GM19468 (cell line): ENCODE measurements around the gene STUM.

ENCODE experiments used
- ATAC-seq: cut with Tn5 transposase; IDR thresholded peaks from one replicate; pipeline ENCODE4 v1.9.1; 2021; ENCODE audit warnings: mild to moderate bottlenecking, moderate library complexity, moderate number of reproducible peaks; ENCODE audit not compliant: unreplicated experiment; ENCODE audit errors: extremely low read depth

STUM gene

DNA sequence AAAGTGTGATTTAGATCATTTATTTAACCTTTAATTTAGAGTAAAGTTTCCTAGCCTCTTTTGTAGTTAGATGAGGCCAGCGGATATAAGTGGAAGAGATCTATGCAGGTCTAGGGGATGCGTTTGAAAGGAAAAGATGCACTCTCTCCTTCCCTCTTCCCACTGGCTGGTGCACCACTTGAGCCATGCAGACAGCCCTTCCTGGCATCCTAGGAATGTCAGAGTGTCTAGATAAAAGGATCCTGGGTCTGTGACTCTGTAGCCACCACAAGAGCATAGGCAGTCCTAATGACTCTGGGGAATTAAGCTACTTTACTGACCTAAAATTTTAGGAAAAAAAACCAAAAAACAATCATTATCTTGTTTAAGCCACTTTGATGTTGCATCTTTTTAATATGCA, 16.0 kb upstream of the STUM start:
- ATAC-seq, result no peak

DNA sequence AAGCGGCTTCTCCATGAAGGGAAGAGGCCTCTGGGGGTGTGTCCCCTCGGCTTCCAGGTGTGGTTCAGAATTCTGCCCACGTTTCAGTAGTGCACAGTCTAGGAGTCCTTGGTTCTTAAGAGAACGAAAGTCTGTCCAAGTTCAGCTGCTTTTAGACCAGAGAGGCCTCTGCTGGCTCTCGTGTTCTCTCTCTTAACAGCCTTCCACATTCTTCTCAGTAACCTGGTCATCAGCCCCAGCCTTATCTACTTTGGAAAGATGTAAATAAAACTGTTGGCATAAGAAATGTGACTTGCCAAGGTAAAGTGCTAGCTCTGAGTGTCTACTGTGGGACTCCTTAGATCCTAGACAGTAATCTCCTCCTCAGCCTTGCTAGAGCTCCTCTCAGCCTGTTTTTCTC, 15.3 kb upstream of the STUM start:
- no peak for ATAC-seq

DNA sequence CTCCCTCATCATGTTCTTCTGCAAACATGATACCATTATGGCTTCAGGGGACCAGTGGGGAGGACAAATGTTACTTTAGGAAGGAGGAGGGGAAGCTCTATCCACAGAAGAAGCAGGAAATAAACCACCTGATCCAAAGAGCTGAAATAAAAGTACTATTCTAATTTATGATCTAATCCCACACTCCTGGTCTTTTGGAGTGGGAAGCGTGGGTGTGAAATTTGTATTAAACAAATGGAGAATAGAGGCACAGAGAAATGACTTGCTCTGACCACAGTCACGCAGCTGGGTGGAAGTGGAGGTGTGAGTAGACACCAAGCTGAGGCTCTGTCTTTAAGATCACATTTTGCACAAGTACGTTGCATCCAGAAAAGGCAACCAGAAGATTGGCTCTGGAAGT, 14.5 kb upstream of the STUM start:
- ATAC-seq, result no peak

DNA sequence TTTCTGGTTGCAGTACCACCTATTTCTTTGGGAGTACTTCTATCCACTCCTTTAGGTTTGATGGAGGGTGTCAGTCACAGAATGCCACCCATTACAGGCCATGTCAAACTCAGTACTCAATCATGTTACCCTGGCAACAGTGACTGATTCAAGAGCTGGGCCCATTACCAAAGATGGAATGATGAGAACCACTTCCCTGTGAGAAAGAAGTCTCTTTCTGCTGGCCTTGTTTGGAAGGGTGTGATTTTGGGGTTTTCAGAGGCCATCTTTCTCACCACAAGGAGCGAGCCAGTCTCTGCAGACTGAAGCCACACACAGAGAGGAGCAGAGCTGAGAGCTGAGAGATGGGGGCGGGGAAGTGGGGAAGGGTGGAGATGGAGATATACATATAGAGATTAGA, 13.9 kb upstream of the STUM start:
- no peak for ATAC-seq

DNA sequence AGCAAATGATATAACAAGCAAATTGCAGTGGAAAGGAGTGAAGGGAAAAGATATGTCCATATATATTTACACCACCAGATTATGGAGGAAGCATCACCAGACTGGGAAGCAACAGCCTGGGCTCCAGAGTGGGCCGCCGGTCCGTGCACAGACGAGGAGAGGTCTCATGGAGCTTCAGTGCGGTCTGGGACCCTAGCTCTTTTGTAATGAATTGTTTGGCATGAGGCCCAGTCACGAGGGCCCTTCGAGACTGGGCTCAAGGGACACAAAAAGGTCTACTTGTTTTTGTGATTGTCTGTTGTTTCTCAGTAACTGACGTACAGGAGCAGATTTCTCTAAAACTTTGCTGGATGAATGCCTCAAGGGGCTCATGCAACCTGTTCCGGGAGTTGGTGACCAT, 12.9 kb upstream of the STUM start:
- ATAC-seq, result no peak

DNA sequence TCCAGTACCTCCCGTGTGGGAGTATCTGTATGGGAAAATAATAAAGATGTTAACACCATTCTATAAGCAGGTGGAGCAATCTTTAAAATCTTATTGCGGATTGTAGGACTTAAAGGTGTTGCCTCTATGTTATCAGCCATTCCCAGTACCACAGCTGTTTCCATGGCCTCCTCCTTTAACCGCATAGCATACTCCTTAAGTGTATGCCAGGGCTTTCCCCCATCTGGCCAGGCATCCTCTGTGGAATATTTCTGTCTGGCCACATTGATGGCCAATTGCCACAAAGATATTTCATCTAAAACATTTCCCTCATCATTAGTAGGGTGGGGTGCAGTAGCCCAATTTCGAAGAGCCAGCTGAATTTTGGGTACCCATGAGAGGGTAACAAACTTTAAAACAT, 7.3 kb upstream of the STUM start:
- no peak for ATAC-seq

DNA sequence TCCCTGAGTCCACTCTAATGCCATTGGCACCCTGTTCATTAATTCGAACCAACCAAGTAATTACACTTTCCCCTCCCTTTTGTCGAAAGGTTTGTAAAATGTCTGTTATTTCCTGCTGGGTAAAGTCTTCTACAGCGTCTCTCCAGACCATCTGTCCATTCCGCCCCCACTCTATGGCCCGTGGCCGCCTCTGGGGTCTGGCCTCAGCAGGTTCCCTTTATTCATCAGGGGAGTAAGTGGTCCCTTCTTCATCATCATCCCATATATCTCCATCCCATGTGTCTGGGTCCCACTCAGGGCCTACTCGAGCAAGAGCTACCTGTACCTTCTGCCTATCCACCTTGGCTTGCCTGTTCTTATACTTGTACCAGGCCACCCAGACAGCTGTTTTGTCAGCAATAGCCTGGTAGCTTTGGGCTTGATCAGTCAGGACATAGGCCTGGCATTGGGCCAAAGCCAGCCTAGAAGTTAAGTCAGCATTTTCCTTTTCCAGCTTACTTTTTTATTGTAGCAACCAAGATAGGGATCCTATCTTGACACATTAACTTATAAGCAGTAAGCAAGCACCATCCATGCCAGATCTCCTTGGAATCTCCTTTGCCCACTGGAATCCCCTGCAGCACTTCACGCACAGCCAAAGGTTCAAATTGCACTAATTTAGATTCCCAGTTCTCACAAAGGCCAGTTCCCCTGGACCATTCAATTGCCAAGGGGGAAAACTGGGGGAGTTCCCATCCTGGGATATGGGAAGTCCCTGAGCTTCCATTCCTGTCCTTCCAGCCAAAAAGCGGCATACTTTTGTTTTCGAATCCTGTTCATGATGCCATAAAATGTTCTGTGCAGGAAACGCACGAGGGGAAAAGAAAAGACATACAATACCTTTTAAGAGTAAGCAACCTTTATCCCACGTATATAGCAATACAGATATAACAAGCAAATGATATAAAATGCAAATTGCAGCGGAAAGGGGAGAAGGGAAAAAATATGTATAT, 6.6 kb upstream of the STUM start:
- ATAC-seq, result no peak

DNA sequence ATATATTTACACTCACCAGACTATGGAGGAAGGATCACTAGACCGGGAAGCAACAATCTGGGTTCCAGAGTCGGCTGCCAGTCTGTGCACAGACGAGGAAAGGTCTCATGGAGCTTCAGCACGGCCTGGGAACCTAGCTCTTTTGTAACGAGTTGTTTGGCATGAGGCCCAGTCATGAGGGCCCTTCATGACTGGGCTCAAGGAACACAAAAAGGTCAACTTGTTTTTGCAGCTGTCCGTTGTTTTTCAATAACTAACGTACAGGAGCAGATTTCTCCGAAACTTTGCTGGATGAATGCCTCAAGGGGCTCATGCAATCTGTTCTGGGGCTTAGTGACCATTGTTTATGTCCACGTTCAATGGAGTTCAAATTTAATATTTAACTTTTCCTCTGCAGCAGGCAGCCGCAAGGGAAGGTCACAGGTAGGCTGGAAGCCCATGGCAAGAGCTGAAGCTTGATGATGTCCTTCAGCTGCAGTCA, 5.9 kb upstream of the STUM start:
- ATAC-seq, result no peak

DNA sequence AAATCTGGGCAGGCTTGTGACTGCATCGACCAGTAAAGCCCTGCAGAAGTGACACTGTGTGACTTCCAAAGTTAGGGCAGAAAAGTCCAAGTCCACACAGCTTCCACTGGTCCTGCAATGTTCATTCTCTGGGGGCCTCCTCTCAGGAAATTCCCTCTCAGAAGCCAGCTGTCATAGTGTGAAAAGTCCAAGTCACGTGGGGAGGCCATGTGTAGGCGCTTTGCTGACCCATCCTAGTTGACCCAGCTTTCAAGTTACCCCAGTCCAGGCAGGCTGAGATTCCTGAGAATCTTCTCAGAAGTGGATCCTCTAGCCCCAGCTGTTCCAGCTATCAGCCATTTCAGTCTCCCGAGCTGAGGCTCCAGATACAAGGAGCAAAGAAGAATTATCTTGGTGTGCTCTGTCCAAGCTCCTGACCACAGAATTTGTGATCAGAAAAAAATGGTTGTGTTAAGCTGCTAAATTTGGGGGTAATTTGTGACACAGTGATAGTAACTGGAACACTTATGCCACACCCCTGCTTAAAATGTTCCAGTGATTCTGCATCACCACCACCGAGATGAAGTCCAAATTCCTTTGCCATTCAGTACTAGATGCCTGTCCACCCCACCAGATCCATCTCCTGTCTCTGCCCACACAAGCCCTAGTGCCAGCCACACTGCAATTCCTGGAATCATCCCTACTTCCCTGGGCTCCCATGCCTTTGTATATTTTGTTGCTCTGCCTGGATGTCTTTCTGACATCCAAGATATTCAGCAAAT, 2.5 kb upstream of the STUM start:
- no peak for ATAC-seq

DNA sequence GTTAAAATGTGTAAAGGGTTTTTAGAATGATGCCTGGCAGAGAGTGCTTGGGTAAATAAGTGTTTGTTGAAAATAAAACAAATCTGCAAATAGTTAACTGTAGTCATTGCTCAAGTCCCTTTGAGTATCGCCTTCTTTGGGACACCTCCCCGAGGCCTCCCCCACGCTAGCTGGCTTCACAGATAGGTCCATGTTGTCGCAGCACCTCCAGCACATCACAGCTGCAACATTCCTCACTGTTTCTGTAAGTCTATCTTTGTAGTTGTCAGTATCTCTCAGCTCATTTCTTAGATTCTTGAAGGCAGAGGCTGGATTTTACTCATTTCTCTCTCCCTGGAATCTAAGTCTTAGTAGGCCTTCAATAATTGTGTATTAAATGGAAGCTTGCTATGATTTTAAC, 1.6 kb upstream of the STUM start:
- ATAC-seq, result no peak

DNA sequence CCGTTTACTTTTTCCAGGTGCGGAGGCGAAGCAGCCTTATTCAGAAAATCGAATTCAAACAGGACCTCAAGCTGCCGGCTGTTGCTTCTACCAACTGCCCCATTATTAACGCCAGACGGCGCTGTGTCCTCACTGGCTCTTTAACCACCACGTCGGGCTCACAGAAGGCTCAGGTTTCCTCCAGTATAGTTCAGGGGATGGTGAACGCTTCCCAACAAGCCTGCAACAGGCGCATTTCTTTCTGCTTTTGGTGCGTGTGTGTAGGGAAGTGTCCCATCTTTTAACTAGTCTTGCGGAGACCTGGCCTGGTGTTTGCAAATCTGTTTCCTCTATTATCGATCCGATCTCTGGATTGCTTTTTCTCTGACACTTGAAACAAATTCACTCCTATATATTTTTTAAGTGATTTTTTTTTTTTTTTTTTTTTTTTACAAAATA, 791 bp upstream of the STUM start:
- peak; percentile 33 for ATAC-seq

DNA sequence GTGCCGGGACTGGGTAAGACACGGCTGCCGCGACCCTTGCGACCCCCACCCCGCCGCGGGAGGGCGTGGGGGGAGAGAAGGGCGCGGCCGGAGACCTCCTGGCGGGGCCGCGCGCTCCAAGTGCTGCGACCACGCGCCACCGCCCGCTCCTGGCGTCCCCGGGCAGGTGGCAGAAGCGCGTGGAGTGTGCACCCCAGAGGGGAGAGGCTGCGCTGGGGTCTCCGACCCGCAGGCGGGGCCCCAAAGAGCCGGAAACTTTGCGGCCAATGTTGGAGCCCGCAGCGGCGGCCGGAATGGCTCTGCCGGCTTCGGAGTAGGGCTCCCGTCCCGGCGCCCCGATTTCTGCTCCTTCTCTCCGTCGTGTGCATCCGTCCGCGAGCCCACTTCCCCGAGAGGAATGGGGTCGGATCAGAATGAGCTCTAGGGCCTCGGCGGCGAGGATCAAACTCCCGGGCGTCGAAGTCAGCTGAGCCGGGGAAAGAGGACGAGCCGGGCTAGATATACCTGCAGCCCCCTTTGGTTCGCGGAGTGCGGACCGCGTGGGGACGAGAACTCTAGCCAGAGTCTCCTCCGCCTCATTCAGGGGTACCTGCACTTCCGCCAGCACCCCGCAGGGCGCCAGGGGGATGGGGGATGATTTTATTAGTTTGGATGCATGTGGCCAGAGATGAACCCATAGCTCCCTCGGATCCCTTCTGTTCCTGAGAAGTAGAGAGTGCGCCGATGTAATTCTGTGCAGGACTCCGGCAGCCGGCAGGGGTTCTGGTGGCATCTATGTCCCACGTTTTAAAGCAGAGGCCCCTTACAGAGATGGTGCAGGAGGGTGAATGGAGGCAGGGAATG, 751 bp downstream of the STUM start:
- no peak for ATAC-seq

DNA sequence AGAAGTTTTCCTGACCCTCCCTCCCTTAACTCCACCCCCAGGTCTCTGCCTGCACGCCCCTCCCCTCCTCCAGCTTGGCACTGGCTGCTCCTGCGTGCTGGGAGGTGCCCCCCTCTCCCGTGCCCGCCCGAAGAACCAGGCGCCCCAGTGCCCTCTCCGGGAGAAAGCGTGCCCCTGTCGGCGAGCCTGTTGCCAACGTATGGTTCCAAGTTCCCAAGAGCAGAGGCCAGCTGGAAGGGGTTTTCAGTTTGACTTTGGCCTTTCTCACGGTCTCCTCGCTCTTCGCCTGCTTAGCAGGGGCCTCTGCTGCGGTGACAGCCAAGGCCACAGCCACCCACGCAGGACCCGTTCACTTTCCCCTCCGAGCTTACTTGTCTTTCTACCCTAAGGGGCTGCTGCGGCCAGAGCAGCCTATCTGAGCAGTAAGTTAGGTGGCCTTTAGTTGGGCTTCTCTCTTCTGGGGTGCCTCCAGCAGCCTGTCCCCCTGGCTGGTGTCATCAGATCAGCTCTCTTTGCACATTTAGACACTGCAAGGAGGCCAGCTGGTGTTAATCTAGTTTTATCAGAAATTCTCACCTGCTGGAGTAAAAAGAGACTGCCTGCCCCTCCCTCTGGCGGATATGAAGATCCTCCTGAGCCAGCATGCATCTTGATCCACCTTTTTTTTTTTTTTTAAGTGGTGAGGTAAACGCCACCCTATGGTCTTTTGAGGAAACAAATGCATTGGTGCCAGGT, 1.5 kb downstream of the STUM start:
- ATAC-seq, result no peak

DNA sequence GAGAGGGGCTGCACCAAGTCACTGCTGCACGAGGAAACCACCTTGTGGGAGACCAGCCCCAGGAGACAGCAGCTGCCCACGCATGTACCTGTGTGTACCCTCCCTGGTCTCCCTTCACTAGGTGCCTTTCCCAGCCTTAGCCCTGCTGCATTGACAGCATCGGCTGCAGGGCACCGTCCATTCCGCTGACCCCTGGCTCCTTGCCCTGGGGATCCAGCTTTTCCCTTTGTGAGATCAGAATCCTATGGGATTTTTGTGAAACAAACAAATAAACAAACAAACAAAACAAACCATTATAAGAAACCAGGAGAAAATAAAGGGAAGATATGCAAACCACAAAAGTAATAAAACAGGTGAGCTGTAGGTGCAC, 2.1 kb downstream of the STUM start:
- no peak for ATAC-seq

DNA sequence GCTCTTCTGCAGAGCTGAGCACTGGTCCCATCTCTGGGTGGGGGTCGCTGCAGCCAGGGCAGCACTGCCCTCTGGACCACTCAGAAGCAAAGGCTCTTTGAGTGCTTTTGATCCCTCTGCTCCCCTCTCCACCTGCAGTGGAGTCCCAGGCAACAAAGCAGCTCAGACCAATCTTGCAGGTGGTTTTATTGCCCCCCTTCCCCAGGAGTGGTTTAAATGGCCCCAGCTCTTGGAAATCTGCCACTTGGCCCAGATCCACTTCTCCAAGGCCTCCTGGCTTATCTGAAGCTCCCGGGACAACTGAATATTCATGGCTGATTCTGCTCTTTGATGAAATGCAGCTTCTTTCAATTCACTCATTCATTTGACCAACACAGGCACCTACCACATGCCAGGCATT, 2.7 kb downstream of the STUM start:
- no peak for ATAC-seq

DNA sequence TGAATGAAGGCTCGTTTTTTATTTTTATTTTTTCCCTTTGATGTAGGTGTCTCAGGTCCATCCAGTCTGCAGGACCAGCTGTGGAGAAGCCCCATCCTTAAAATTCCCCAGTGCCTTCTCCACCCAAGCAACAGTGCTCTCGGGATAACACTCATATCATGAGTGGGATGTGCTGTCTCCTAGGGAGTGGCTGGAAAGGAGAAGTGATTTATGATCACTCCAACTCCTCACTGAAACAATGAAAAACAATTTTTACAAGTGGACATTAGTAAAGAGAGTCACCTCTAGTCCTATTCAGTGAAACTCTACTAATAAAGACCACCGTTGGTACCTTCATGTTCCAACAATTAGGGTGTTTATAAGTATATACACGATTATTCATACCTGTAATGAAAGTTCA, 3.5 kb downstream of the STUM start:
- no peak for ATAC-seq

DNA sequence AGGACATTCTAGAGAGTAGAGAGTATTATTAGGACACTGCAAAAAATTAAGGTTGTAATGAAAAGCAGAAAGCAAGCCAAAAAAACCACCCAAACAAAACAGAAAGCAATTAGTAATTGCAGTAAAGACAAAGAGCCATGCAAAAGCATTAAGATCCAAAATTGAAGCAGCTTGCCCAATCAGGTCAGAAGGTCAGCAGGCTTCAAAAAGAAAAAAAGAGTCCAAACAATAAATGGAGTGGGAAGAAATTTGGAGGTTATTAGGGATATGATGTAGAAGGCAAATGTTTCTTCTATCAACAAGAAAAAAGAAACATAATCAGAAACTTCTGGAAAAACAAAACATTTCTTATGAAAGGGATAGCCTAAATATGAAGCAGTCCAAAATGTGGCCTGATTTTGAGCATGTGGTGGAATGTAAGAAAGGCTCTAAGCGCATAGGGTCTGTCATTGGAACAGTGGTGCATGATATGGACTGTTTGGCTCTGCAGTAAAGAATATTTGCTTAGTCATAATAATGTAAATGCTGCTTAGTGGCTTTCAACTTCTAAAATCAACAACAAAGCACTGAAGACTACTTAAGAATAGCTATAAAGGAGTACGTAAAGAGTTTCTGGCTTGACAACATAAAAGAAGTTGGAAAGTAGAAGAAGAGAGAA, 4.8 kb downstream of the STUM start:
- no peak for ATAC-seq

DNA sequence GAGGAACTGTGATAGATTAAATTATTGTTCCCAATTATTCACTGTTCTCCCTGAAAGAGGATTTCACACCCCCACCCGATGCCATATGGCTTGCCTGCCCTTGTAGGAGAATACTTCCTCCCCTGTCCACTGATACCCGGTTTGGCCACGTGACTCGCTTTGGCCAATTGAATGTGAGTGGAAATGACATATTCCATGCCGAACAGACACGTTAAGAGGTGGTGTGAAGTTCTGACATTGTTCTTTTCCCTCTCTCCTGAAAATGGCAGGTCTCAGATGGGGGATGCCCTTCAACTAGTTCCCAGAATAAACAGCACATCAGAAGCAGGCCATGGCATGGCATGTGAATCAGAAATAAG, 5.3 kb downstream of the STUM start:
- no peak for ATAC-seq

DNA sequence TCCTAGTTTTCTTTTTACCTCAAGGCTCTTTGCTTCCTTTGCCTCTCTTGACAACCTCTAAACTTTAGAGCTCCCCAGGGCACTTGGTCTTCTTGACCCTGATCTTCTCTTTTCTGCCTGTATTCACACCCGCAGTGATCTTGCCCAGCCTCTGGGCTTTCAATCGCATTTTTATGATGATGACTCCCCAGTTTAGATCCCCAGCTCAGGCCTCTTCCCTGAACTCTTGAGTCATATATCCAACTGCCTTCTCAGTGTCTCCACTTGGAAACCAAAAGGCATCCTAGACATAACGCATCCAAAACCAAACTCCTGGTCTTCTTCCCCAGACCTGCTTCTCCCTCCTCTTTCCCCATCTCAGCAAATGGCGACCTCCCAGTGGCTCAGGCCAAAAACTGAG, 6.5 kb downstream of the STUM start:
- no peak for ATAC-seq
